NCI-H128 (cell line): ENCODE data around the gene TUSC2.
"Not testable (repeated sequence)": the region's sequence is repeated elsewhere in the genome, so short reads cannot be mapped to it uniquely, and the experiment has no call there.

Source experiments
- DNase-seq: peaks from one replicate; lab custom pipeline; 2025; ENCODE audit not compliant: unreplicated experiment; lab: John Stamatoyannopoulos, UW

The TUSC2 gene

DNA sequence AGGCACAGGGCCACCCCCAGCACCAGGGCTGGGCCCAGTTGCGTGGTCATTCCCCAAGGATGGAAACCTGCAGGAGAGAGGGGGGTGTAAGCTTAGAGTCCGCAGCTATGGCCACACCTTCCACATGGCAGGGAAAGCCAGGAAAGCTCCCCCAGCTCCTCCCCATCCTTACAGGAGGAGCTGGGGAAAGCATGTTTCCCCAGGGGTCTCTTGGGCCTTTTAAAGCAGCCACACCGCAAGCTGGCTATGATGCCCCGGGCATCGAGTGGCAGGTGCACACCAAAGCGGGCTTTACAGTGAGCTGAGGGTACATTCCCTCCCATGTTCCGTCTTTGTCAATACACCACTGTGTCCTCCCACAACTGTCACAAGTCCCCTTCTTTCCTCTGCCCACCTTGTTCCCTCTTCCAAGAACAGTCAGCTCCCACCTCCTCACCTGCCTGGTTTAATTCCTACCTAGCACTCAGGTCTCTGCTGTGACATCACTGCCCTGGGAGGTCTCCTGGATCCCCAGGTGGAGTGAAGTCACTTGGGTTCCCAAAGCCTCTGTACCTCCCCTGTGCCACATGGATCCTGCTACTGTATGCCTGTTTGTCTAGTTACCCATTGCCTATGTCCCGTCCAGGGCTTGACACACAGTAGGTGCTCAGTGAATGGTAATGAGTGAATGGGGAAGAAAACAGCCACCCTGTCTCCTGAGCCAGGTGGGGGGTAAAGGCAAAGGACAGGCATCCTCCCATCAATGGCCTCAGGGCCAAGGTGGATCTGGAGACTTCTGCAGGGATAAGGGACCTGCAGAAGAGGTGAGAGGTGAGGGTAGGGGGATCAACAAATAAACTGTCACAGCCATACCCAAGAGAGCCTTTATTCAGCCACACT, 32.2 kb downstream of the TUSC2 start:
- no peak for DNase-seq

- DNase-seq = no peak
Observed at GRCh38 chr3:50294492-50295403, 33.3 kb downstream of the TUSC2 start.

DNA sequence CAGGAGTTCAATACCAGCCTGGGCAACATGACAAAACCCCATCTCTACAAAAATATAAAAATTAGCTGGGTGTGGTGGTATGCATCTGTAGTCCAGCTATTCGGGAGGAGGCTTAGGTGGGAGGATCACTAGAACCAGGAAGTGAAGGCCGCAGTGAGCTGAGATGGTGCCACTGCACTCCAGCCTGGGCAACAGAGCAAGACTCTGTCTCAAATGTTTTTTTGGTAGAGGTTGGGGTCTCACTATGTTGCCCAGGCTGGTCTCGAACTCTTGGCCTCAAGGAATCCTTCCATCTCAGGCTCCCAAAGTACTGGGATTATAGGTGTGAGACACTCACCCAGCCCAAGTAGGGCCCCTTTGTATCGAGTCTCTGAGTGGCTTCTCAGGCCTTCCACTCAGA, 33.9 kb downstream of the TUSC2 start:
- DNase-seq = no peak

DNA sequence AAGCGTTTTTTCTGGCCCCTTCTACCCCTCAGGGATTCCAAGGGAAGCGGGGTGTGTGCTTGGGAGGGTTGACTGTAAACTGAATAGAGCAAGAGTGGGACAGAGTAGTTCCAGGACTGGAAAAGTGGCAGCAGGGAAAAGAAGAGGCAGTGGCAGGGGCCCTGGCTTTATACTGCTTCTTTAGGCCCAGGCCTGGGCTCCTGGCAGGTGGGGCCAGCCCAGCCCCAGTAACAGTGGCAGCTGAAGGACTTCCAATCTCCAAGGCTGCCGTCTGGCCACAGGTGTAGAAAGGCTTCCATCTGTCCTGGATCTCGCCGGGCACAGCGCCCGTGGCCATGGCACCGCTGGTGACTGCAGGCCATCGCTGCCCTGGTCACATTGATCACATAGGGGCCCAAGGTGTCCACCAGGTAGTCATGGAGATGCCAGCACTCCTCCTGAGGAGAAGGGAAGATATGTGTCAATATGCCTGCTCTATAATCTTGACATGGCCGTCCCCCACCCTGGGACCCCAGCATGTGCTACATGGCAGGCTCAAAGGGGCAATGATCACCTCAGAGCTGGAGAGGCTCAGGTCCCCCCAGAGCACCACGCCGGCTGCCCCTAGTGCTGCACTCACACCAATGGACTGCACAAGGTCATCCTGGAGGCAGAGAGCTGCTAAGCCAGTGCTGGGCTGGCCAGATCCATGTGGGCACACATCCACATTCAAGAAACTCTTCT, 34.8 kb downstream of the TUSC2 start:
- no peak for DNase-seq

DNA sequence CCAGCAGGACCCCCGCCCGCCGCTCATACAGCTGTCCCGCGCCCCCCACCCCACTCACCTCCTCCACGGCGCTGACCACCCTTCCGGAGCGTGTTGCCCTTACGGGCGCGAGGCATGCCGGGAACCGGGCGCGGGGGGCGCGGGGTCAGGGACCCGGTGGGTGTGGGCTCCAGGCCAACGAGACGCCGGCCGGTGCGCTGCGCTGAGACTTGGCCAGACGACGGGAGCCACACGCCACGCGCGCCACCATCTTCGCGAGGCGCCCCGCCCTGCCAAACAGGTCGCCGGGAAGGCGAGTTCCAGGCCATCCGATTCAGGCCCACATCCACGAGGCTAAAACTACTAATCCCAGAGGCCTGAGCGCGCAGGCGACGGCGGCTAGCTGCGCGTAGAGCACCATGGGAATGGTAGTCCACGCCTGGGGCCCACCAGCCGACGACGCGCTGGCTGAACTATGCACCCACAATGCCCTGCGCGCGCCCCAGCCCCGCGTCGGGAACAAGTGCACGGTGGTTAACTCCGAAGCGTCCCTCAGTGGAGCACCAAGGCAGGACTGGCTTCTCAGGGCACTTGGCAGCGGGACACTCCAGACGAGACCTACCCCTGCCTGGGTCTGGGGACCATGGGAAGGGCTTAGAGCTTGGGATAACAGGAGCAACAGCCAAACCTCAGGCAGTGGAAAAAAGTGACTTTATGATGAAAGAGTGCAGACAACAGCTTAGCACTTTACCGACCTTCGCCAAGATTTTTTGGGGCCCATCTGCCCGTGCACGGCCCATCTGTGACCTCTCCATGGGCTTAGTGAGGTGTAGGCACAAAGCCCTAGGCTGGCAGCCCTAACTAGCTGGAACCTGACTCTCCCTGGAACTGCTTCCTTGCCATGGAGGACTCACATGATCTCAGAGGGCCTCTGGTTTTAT, 35.6 kb downstream of the TUSC2 start, which contains the start of gene IFRD2:
IFRD2 (minus strand) TSS at position 271 of the 920 bp plus-strand sequence; CDS start at position 116, 155 bp downstream.
- peak; percentile 75 for DNase-seq

- DNase-seq = no peak
Observed at GRCh38 chr3:50290161-50290641, 37.8 kb downstream of the TUSC2 start.

DNA sequence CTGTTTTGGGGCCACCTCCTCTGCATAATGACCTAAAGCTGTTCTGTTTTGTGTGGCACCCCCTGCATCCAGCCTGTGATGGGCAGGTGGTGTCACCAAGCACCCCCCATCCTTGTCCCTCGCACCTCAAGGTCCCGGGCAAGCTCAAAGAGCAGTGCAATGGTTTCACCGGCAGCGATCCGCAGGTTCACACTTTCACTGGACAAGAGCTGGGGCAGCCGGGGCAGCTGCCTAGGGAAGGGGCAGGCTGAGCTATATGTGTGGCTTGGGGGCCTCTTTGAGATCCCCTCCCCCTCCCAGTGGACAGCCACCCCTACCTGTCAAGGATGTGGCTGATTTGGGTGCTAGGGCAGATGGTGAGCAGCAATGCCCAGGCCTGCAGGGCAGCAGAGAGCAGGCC, 38.9 kb downstream of the TUSC2 start:
- no peak for DNase-seq

- no peak for DNase-seq
Observed at GRCh38 chr3:50288387-50289007, 39.5 kb downstream of the TUSC2 start.

DNA sequence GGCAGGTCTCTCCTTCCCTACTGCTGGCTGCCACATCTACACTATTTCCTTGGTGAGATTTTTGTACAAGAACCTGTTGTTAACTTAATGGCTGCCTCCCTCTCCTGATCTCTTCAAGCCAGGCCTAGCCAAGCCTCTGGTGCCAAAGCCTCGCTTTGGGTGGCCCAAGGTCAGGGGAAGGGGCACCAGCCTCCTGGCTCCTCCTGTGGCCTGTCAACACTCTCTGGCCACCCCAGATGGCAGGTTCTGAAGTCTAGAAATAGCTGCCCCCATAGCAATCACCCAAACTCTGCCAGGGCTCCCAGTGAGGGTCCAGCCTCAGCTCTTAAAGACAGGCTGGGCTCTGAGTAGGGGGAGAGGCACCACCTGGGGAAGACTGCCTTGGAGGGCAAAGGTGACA, 40.8 kb downstream of the TUSC2 start:
- DNase-seq = no peak

GRCh38 chr3:50286322-50287227, 41.4 kb downstream of the TUSC2 start:
- no peak for DNase-seq

DNA sequence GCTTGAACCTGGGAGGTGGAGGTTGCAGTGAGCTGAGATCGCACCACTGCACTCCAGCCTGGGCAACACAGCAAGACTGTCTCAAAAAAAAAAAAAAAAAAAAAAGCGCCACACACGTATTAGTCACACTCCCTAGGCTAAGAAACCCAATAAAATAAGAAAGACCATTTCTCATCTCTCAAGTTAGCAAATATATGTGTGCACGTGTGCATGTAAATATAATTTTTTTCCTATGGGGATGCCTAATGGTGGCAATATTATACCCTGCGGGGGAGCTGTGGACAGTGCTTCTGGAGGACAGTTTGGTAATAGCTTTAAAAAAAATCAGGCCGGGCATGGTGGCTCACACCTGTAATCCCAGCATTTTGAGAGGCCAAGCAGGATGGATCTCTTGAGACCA, 43.9 kb downstream of the TUSC2 start:
- not testable (repeated sequence) for DNase-seq

DNA sequence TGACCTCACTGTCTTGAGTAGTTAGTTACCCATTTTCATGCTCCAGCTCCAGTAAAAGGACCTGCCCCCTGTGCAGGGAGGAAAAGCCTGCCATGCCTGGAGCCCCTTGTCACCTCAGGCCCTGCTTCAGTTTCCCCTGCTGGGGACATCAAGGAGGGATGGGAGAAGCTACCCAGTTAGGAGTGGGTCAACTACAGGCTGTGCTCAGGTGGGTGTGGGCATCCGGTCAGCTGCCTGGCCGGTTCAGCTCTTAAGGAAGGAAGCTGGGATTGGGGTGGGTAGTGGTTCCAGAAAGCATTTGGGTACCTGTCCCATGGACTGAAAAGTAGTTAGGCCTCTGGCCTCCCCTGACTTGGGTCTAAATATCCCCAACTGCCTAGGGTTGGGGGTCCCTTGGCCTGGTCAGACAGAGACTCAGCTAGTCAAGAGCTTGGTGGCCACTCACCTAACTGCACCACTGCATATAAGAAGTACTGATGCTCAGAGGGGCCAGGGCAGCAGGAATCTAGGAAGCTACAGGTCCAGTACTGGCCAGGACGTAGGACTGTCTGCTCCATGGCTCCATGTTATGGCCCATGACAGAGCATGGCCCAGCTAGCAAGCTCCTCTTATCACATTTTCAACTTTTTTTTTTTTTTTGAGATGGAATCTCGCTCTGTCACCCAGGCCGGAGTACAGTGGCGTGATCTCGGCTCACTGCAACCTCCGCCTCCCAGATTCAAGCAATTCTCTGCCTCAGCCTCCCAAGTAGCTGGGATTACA, 48.6 kb downstream of the TUSC2 start:
- DNase-seq = no peak

GRCh38 chr3:50278880-50279224, 49.2 kb downstream of the TUSC2 start, which contains the start of gene LSMEM2:
LSMEM2 (plus strand) TSS chr3:50279087; CDS start chr3:50279114, 27 bp downstream.
- DNase-seq = no peak

- DNase-seq = no peak
Observed at GRCh38 chr3:50278123-50278879, 49.7 kb downstream of the TUSC2 start.

- no peak for DNase-seq
Observed at GRCh38 chr3:50276762-50277101, 51.3 kb downstream of the TUSC2 start.

DNA sequence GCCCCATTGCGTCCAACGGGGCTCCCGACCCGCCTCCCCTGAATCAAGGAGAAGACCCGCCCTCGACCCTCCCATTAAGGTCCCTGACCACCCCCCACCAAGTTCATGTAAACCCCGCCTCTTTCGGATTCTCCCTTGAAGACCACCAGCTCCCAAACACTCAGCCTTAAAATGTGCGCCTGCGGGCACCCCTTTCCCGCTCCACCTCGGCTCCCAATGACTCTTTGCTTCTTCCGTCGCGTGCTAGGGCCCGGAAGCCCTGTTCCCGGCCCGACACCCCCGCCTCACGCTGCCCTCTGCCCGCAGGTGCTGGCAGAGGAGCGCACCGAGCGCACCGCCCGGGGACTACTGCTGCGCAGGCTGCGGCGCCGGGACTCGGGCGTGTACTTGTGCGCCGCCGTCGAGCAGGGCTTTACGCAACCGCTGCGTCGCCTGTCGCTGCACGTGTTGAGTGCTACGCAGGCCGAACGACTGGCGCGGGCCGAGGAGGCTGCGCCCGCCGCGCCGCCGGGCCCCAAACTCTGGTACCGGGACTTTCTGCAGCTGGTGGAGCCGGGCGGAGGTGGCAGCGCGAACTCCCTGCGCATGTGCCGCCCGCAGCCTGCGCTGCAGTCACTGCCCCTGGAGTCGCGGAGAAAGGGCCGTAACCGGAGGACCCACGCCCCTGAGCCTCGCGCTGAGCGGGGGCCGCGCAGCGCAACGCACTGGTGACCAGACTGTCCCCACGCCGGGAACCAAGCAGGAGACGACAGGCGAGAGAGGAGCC, 51.8 kb downstream of the TUSC2 start:
- DNase-seq = no peak
